Tibial nerve (tissue), 4 donors: ENCODE results near the gene PRB2. TPM values are rescaled to one million over a fixed set of nuclear protein-coding genes. Genes with fewer than 3 reads are reported as not detected.
"Not testable (repeated sequence)": the region's sequence is repeated elsewhere in the genome, so short reads cannot be mapped to it uniquely, and the experiment has no call there.

ENCODE experiments used
- DNase-seq, 2 donors: peaks; one replicate each; pipeline ENCODE4 v3.0.0-alpha.2; 2019; ENCODE audit warnings: low spot score in 2 of 2
- H3K27ac ChIP-seq, 4 donors: fragments of 200-600 bp; sonication (generic) in 3 of 4; one replicate each; pipeline ENCODE4 v1.5.1; 2017 to 2019; ENCODE audit warnings: mild to moderate bottlenecking in 1 of 4
- H3K27me3 ChIP-seq, 2 donors: fragments of 200-600 bp; sonication (generic) in 1 of 2; one replicate each; pipeline versions ENCODE4 v1.5.1 to v1.6.0; 2017 to 2019
- H3K36me3 ChIP-seq, 3 donors: fragments of 200-600 bp; sonication (generic); one replicate each; pipeline ENCODE4 v1.5.1; 2018 to 2019
- H3K4me1 ChIP-seq, 4 donors: fragments of 200-600 bp; sonication (generic) in 3 of 4; one replicate each; pipeline ENCODE4 v1.5.1; 2017 to 2019
- H3K4me3 ChIP-seq, 4 donors: fragments of 200-600 bp; sonication (generic) in 3 of 4; one replicate each; pipeline ENCODE4 v1.5.1; 2017 to 2019; ENCODE audit warnings: mild to moderate bottlenecking in 1 of 4, moderate library complexity in 1 of 4
- H3K9me3 ChIP-seq, 4 donors: fragments of 200-600 bp; sonication (generic) in 3 of 4; one replicate each; pipeline ENCODE4 v1.5.1; 2017 to 2019
- CTCF ChIP-seq, 5 experiments: fragments of 200-600 bp in 3 of 5; fragments of 450-650 bp in 2 of 5; sonication (generic) in 3 of 5; IDR thresholded peaks; one replicate each; pipeline ENCODE4 v1.5.1; 2016 to 2019; ENCODE audit warnings: antibody characterized with exemption in 5 of 5, mild to moderate bottlenecking in 3 of 5, moderate library complexity in 2 of 5
- EP300 ChIP-seq, 2 donors: sonication (generic); formaldehyde crosslinking; IDR thresholded peaks; one replicate each; pipeline ENCODE4 v1.6.1; 2017; ENCODE audit warnings: antibody characterized with exemption in 2 of 2, mild to moderate bottlenecking in 1 of 2
- POLR2A ChIP-seq, 2 donors: fragments of 450-650 bp; IDR thresholded peaks; one replicate each; pipeline ENCODE4 v1.6.1; 2017; ENCODE audit warnings: antibody characterized with exemption in 2 of 2, mild to moderate bottlenecking in 2 of 2, moderate library complexity in 2 of 2
- WGBS, 2 donors: methylation state at CpG; one replicate each; pipeline ENCODE4 v1.1.5; 2018; 5-methylcytosine and 5-hydroxymethylcytosine counted together
- total RNA-seq, 4 donors: library from RNA; depleted of rRNA; stranded (reverse); fragments of >200 nt; gene quantifications; one replicate each; pipeline ENCODE4 v1.1.0, GENCODE V29; 2016

Gene PRB2
- total RNA-seq, 4 donors from 2014 or later, result not detected

- Histone ChIP-seq H3K9me3 (peaks cover 0 to 19% (median 0%) of the 10 kb centered on the region in 4 donors), H3K4me3 (no peak overlapping the region), H3K27ac (no peak overlapping the region), H3K4me1 (no peaks in the 10 kb centered on the region), H3K27me3 (no peaks in the 10 kb centered on the region), H3K36me3 (no peaks in the 10 kb centered on the region)
- DNase-seq, result no peak
- WGBS, 2 donors, result 84 to 91% methylated on average over 6 of the region's 6 CpGs
- TF ChIP-seq EP300 (IDR thresholded peaks at IDR 0.05) (no peak), POLR2A (IDR thresholded peaks at IDR 0.05) (no peak), CTCF (IDR thresholded peaks at IDR 0.05) (no peak)
Measured at GRCh38 chr12:11408096-11408495, 12.7 kb upstream of the PRB2 start.

- WGBS, 2 donors, result 43 to 50% methylated on average over 1 of the region's 1 CpG
- H3K27me3 ChIP-seq, result no peaks in the 10 kb centered on the region
- TF ChIP-seq POLR2A (IDR thresholded peaks at IDR 0.05) (no peak), CTCF (IDR thresholded peaks at IDR 0.05) (no peak), EP300 (IDR thresholded peaks at IDR 0.05) (no peak)
Measured at GRCh38 chr12:11397366-11397765, 2.0 kb upstream of the PRB2 start.

GRCh38 chr12:11391456-11391855 lies 3.9 kb downstream of the PRB2 start:
- DNase-seq, H3K36me3 ChIP-seq, H3K9me3 ChIP-seq, H3K4me1 ChIP-seq, H3K27me3 ChIP-seq, H3K4me3 ChIP-seq, H3K27ac ChIP-seq: not testable (repeated sequence)
- WGBS, 2 donors, result 60 to 63% methylated on average over 3 of the region's 3 CpGs

More at GRCh38 chr12:11397366-11397765, 2.0 kb upstream of the PRB2 start:
- DNase-seq, result no peak
- Histone ChIP-seq H3K36me3 (no peaks in the 10 kb centered on the region), H3K27ac (no peak overlapping the region), H3K9me3 (peaks cover 0 to 4% (median 0%) of the 10 kb centered on the region in 4 donors), H3K4me3 (no peak overlapping the region), H3K4me1 (no peaks in the 10 kb centered on the region)

- H3K27ac ChIP-seq, DNase-seq, H3K4me3 ChIP-seq, H3K36me3 ChIP-seq, H3K27me3 ChIP-seq, H3K4me1 ChIP-seq: not testable (repeated sequence)
- WGBS, 2 donors, result 80 to 83% methylated on average over 3 of the region's 3 CpGs
- H3K9me3 ChIP-seq, result peaks cover 0 to 54% (median 2%) of the 10 kb centered on the region in 4 donors
Measured at GRCh38 chr12:11377420-11377819, 17.9 kb downstream of the PRB2 start.

GRCh38 chr12:11361151-11361550 lies 34.2 kb downstream of the PRB2 start:
- DNase-seq, result no peak
- no peaks in the 10 kb centered on the region for H3K4me1 ChIP-seq
- no peak overlapping the region for H3K4me3 ChIP-seq
- no peak for TF ChIP-seq CTCF (IDR thresholded peaks at IDR 0.05)
- no peak for TF ChIP-seq POLR2A (IDR thresholded peaks at IDR 0.05)
- no peak for TF ChIP-seq EP300 (IDR thresholded peaks at IDR 0.05)
- H3K9me3 ChIP-seq, result peaks cover 0 to 9% (median 0%) of the 10 kb centered on the region in 4 donors
- no peak overlapping the region for H3K27ac ChIP-seq
- H3K27me3 ChIP-seq, result no peaks in the 10 kb centered on the region
- H3K36me3 ChIP-seq, result no peaks in the 10 kb centered on the region

GRCh38 chr12:11360205-11360883 lies 35.0 kb downstream of the PRB2 start:
- H3K36me3 ChIP-seq, H3K9me3 ChIP-seq, H3K4me3 ChIP-seq, H3K4me1 ChIP-seq, H3K27me3 ChIP-seq, H3K27ac ChIP-seq, DNase-seq: not testable (repeated sequence)
- 75 to 85% methylated on average over 1 of the region's 1 CpG for WGBS, 2 donors

- 27 to 41% methylated on average over 2 of the region's 2 CpGs for WGBS, 2 donors
- DNase-seq, H3K27ac ChIP-seq, H3K36me3 ChIP-seq, H3K4me1 ChIP-seq, H3K27me3 ChIP-seq, H3K4me3 ChIP-seq: not testable (repeated sequence)
- peaks cover 0 to 16% (median 0%) of the 10 kb centered on the region in 4 donors for H3K9me3 ChIP-seq
Measured at GRCh38 chr12:11351736-11352135, 43.6 kb downstream of the PRB2 start.
